Middle frontal gyrus (tissue), 1 donor: ENCODE results near the gene SNX27.
A peak's percentile ranks its signal among the peaks of the same experiment; 100 is the strongest.

Source experiments
- DNase-seq: peaks from one replicate; pipeline ENCODE4 v3.0.0-alpha.2; 2015; ENCODE audit warnings: low spot score; ENCODE audit errors: extremely low spot score

SNX27 gene

GRCh38 chr1:151705146-151705545, 93.3 kb downstream of the SNX27 start:
- DNase-seq, result no peak

GRCh38 chr1:151705753-151706463, 94.1 kb downstream of the SNX27 start:
- no peak for DNase-seq

- no peak for DNase-seq
Observed at GRCh38 chr1:151706464-151707415, 94.9 kb downstream of the SNX27 start.

GRCh38 chr1:151707541-151708065, 95.8 kb downstream of the SNX27 start:
- DNase-seq, result no peak

GRCh38 chr1:151708891-151709290, 97.0 kb downstream of the SNX27 start:
- no peak for DNase-seq

- DNase-seq, result peak; percentile 72
Observed at GRCh38 chr1:151710187-151710840, 98.5 kb downstream of the SNX27 start.

GRCh38 chr1:151711044-151711800, 99.4 kb downstream of the SNX27 start:
- no peak for DNase-seq

GRCh38 chr1:151711951-151712350, 100.1 kb downstream of the SNX27 start:
- no peak for DNase-seq

GRCh38 chr1:151713044-151713443, 101.2 kb downstream of the SNX27 start:
- DNase-seq, result no peak

- no peak for DNase-seq
Observed at GRCh38 chr1:151713874-151714273, 102.0 kb downstream of the SNX27 start.

GRCh38 chr1:151714820-151715725, 103.2 kb downstream of the SNX27 start:
- DNase-seq, result no peak

- DNase-seq, result no peak
Observed at GRCh38 chr1:151715726-151716404, 104.0 kb downstream of the SNX27 start.

GRCh38 chr1:151716405-151716762, 104.5 kb downstream of the SNX27 start:
- DNase-seq, result no peak

GRCh38 chr1:151716771-151717631, 105.2 kb downstream of the SNX27 start, which contains the start of gene CELF3:
TSS of gene CELF3 (minus strand) at chr1:151716803. CDS start at chr1:151716020, 783 bp downstream.
- peak; percentile 61 for DNase-seq

- DNase-seq, result no peak
Observed at GRCh38 chr1:151718011-151718431, 106.2 kb downstream of the SNX27 start.

GRCh38 chr1:151718666-151719065, 106.8 kb downstream of the SNX27 start:
- DNase-seq, result no peak

- no peak for DNase-seq
Observed at GRCh38 chr1:151720125-151720524, 108.3 kb downstream of the SNX27 start.

- no peak for DNase-seq
Observed at GRCh38 chr1:151720554-151720953, 108.7 kb downstream of the SNX27 start.
